Stomach smooth muscle (tissue), 2 donors: ENCODE results near the gene PEX5.

Experiments used
- H3K27ac ChIP-seq: one replicate; pipeline ENCODE4 v1.7.0; 2013; ENCODE audit warnings: mild to moderate bottlenecking, low read length, inconsistent platforms
- H3K27me3 ChIP-seq, 2 donors: one replicate each; pipeline ENCODE4 v1.7.0; 2013; ENCODE audit warnings: low read length in 2 of 2; ENCODE audit not compliant: insufficient read depth in 2 of 2, control insufficient read depth in 1 of 2
- H3K36me3 ChIP-seq, 2 donors: one replicate each; pipeline ENCODE4 v1.7.0; 2013; ENCODE audit warnings: low read length in 2 of 2; ENCODE audit not compliant: control insufficient read depth in 2 of 2, insufficient read depth in 2 of 2
- H3K4me1 ChIP-seq: one replicate; pipeline ENCODE4 v1.7.0; 2013; ENCODE audit warnings: low read length; ENCODE audit not compliant: control insufficient read depth, insufficient read depth
- H3K4me3 ChIP-seq, 2 donors: one replicate each; pipeline ENCODE4 v1.7.0; 2013; ENCODE audit warnings: low read length in 2 of 2
- H3K9ac ChIP-seq, 2 donors: one replicate each; pipeline ENCODE4 v1.7.0; 2013; ENCODE audit warnings: low read length in 2 of 2, mild to moderate bottlenecking in 1 of 2
- H3K9me3 ChIP-seq, 2 donors: one replicate each; pipeline ENCODE4 v1.7.0; 2013; ENCODE audit warnings: low read length in 2 of 2; ENCODE audit not compliant: control insufficient read depth in 2 of 2
- donor health status: healthy.
- donor health status: Pancreatic carcinoma.

Gene PEX5

DNA sequence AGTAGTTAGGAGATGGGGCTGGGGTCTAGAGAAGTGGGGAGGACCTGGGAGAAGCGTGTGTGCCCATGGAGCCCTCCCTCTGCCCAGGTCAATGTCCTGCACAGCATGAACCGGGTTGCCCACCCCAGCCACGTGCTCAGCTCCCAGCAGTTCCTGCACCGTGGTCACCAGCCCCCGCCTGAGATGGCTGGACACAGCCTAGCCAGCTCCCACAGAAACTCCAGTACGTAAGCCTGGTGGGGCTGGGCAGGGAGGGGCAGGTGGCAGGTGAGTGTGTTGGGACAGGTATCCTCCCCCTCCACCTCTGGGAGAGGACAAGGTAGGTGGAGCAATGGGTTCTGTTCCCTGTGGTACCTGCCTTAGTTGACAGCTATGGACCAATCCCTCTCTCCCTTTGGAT, 38.6 kb upstream of the PEX5 start:
- no peaks in the 10 kb centered on the region for H3K27me3 ChIP-seq
- H3K9me3 ChIP-seq = no peaks in the 10 kb centered on the region
- H3K36me3 ChIP-seq = peaks cover 19 to 25% of the 10 kb centered on the region in 2 donors
- no peak overlapping the region for H3K27ac ChIP-seq
- H3K4me3 ChIP-seq = no peak overlapping the region
- H3K9ac ChIP-seq = no peak overlapping the region
- no peaks in the 10 kb centered on the region for H3K4me1 ChIP-seq

DNA sequence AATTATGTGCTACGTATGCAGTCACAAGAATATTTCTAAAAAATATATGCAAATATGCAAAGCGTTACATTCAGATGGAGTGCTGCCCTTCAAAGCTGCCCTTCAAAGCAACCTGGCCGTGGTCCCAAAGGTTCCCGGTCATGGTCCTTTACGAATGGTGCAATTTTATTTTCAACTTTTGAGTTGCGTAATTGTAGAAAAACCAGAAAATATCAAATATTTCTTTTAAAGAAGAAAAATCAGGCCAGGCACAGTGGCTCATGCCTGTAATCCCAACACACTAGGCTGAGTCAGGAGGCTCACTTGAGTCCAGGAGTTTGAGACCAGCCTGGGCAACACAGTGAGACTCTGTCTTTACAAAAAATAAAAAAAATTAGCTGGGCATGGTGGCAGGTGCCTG, 38.0 kb upstream of the PEX5 start:
- no peak overlapping the region for H3K9ac ChIP-seq
- H3K27me3 ChIP-seq = no peaks in the 10 kb centered on the region
- no peaks in the 10 kb centered on the region for H3K4me1 ChIP-seq
- H3K36me3 ChIP-seq = peaks cover 19 to 23% of the 10 kb centered on the region in 2 donors
- no peak overlapping the region for H3K4me3 ChIP-seq
- H3K27ac ChIP-seq = no peak overlapping the region
- no peaks in the 10 kb centered on the region for H3K9me3 ChIP-seq

DNA sequence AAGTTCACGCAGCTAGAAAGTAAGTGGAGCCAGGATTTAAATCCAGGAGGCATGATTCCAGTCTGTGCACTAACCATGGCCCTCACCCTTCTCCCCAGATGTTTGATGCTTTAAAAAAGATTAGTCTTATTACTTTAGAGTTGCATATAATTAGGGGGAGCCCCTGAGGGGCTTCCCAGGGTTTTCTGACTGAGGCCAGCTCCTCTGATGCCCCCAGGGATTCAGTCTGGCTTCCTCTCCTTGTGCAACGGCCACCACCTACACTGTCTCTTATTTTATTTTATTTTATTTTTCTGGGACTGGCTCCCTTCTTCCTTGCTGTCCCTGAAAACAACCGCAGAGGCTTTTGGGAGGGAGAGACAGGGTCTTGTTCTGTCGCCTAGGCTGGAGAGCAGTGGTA, 36.7 kb upstream of the PEX5 start:
- H3K27me3 ChIP-seq = no peaks in the 10 kb centered on the region
- no peak overlapping the region for H3K4me3 ChIP-seq
- no peak overlapping the region for H3K9ac ChIP-seq
- H3K36me3 ChIP-seq = peaks cover 19 to 26% of the 10 kb centered on the region in 2 donors
- H3K4me1 ChIP-seq = no peaks in the 10 kb centered on the region
- H3K27ac ChIP-seq = no peak overlapping the region
- no peaks in the 10 kb centered on the region for H3K9me3 ChIP-seq

DNA sequence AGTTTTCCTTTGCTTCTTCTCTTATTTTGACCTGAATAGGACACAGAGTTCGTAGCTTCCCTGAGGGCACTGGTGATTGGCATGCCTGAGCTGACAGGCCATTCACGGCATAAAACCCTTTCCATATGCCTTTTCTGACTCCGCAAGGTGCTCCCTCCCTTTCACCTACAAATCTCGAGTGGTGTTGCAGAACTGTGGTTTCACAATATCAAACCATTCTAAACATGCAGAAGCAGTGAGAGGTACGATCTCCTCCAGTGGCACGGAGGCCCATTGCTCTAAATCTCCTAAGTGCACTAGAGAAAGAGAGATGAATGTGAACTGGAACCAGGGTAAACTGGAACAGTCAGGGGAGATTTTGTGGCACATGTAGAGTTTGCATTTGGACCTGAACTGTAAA, 35.4 kb upstream of the PEX5 start:
- peaks cover 17 to 22% of the 10 kb centered on the region in 2 donors for H3K36me3 ChIP-seq
- H3K27me3 ChIP-seq = no peaks in the 10 kb centered on the region
- H3K4me3 ChIP-seq = no peak overlapping the region
- H3K4me1 ChIP-seq = no peaks in the 10 kb centered on the region
- H3K27ac ChIP-seq = no peak overlapping the region
- no peaks in the 10 kb centered on the region for H3K9me3 ChIP-seq
- no peak overlapping the region for H3K9ac ChIP-seq

DNA sequence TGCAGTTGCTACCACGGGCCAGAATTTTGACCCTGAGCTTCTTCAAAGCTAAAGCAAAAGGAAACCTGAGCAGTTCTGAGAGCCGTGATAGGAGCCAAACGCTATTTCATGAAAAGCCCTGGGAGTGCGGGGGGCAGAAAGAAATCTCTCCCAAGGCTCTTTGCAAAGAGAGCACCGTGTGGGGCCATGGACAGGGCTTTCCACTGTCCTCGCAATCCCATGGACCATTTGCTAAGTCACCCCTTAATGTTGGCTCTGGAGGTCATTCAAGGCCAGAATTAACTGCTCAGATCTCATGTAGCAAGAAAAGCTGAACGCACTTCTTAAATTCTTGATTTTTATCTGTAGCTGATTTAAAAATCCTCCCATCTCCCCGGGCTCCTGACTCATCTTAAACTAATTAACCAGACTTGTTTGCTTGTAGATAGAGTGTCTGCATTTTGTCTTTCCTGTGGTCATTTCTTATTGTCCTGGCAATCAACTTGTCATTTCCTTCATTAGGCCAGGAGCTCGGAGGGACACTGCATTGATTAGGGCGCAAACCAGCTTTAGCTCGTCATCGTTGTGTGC, 34.5 kb upstream of the PEX5 start:
- Histone ChIP-seq H3K9ac (no peak overlapping the region), H3K27ac (no peak overlapping the region)

DNA sequence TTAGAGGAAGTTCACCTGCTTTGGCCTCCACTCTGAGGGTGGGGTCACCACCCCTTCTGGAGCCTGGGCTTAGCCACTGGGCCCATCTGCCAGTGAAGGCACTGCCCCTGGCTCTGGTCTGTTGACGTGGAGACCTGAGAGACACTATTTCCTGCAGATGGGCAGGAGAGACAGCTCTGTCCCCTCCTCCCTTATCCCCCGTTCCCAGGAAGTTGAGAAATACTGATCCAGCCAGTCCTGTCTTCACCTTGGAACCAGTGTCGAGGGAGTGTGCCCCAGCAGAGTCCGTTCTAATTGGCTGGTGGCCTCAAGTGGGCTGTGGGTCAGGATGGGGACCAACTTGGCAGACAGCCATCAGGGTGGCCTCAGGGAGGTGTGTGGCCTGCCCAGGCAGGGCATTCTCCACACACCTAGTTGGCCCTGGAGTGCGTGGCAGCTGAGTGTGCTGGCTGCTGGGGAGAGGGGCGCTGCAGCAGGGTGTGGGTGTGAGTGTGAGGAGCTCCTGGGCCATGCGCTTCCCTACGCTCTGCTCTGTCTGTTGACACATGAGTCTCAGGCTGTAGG, 33.9 kb upstream of the PEX5 start:
- H3K4me1 ChIP-seq = no peaks in the 10 kb centered on the region
- no peak overlapping the region for H3K27ac ChIP-seq
- H3K9ac ChIP-seq = no peak overlapping the region
- no peaks in the 10 kb centered on the region for H3K9me3 ChIP-seq
- peaks cover 4 to 18% of the 10 kb centered on the region in 2 donors for H3K36me3 ChIP-seq
- H3K4me3 ChIP-seq = no peak overlapping the region
- no peaks in the 10 kb centered on the region for H3K27me3 ChIP-seq

More for the DNA sequence above, 34.5 kb upstream of the PEX5 start:
- H3K36me3 ChIP-seq = peaks cover 9 to 20% of the 10 kb centered on the region in 2 donors
- no peaks in the 10 kb centered on the region for H3K9me3 ChIP-seq
- no peaks in the 10 kb centered on the region for H3K4me1 ChIP-seq
- no peaks in the 10 kb centered on the region for H3K27me3 ChIP-seq
- H3K4me3 ChIP-seq = no peak overlapping the region

DNA sequence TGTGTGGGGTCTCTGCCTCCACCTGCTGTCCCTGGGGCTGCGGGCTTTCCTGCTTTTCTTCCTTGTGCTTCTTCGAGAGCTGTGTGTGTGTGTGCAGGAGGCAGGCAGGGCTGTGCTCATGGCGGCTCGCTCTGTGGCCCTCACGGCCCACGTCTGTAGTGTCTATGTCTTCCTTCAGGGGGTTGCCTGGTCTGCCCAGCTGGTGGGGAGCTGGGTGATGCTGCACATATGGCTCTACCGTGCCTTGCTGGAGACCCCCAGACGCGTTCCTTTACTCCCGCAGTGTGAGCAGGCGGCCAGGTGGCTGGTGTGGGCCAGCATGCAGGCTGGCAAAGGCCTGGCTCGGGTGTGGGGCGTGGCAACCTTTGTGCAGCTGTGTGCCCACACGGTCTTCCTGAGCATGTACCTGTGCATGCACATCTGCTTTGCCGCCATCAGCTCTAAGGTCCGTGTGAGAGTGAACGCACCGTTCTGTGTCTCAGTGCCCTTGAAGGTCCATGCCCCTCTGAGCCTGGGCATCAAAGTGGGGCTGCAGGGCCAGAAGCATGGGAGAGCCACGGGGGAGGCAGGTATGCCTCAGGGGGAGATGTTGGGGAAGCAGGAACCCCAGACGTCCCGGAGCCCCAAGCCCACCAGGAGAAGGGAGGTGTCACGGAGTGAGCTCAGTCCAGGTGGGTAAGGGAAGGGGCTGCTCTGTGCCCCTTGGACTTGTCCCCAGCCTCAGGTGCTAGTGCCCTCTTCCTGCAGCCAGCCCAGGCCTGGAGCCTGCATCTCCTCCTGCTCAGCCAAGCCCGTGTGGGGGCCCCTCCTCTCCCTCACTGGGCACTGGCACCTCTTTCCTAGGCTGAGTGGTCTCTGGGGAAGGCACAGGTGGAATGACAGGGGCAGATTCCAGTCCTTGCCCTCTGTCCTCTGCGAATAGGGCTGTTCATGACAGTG, 33.0 kb upstream of the PEX5 start:
- Histone ChIP-seq H3K27ac (no peak overlapping the region), H3K9ac (no peak overlapping the region), H3K36me3 (peaks cover 0 to 12% of the 10 kb centered on the region in 2 donors), H3K27me3 (no peaks in the 10 kb centered on the region), H3K4me1 (no peaks in the 10 kb centered on the region), H3K4me3 (no peak overlapping the region), H3K9me3 (no peaks in the 10 kb centered on the region)

DNA sequence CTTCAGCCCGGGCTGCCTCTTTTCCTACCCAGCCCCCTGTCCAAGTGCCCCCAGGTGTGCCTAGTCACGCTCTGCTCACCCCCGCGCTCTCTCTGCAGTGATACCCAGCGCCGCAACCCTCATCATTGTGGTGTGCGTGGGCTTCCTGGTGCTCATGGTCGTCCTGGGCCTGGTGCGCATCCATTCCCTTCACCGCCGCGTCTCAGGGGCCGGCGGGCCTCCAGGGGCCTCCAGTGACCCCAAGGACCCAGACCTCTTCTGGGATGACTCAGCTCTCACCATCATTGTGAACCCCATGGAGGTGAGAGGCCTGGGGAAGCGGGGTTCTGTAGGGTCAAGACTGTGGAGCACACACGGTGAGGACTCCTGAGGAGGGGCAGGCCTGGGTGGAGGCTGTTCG, 32.1 kb upstream of the PEX5 start:
- no peaks in the 10 kb centered on the region for H3K9me3 ChIP-seq
- no peak overlapping the region for H3K9ac ChIP-seq
- no peak overlapping the region for H3K4me3 ChIP-seq
- no peak overlapping the region for H3K27ac ChIP-seq
- no peaks in the 10 kb centered on the region for H3K4me1 ChIP-seq
- peaks cover 0 to 12% of the 10 kb centered on the region in 2 donors for H3K36me3 ChIP-seq
- peaks cover 0 to 5% of the 10 kb centered on the region in 2 donors for H3K27me3 ChIP-seq

DNA sequence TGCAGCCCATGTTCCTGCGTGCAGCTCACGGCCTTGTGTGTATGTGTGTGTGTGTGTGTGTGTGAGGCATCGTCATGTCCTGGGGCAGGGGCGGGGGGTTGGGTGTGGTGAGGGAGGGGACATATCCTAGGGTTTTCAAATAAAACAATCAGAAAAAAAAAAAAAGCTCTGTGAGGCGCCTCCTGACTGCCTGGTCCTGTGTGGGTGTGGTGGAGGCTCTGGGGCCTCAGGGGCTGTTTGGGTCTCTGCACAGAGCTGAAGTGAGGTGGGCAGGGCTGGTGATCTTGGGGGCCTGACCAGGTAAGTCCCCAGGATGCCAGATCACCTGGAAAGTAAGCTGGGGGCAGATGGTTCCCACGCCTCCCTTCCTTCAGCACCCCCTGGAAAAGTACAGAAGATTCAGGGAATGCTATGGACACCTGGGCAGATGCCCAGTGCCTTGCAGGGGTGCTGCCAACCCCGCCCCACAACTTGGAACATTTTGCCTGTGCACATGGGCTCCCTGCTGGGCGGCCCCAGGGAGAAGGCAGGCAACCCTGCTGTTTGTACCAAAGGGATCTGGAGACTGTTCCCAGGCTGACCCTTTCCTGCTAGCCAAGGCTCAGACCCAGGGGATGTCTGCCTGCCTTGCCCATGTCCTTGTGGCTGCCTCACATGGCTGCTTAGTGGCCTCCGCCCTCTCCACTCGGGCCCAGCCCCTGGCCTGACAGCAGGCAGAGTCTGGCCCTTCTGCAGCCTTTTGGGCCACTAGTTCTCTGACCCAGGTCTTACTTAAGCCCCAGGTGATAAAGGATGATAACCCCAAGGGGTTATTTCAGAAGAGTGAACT, 30.5 kb upstream of the PEX5 start:
- no peak overlapping the region for H3K4me3 ChIP-seq

DNA sequence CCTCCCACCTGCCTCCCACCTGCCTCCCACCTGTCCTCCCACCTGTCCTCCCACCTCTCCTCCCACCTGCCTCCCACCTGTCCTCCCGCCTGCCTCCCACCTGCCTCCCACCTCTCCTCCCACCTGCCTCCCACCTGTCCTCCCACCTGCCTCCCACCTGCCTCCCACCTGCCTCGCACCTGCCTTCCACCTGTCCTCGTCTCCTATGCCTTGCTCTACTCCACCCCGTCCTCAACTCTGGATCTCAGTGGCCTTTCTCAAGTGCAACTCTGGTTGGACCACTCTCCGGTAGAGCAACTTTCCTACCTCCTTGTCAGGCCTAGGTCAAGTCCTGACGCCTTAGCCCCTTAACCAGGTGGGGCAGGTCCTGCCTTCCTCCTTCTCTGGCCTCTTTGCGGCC, 29.3 kb upstream of the PEX5 start:
- H3K27me3 ChIP-seq = peaks cover 6 to 10% of the 10 kb centered on the region in 2 donors
- no peak overlapping the region for H3K9ac ChIP-seq
- peaks cover 4% of the 10 kb centered on the region for H3K4me1 ChIP-seq
- H3K27ac ChIP-seq = no peak overlapping the region
- no peaks in the 10 kb centered on the region for H3K9me3 ChIP-seq
- H3K4me3 ChIP-seq = no peak overlapping the region
- H3K36me3 ChIP-seq = peaks cover 0 to 2% of the 10 kb centered on the region in 2 donors

More for the DNA sequence above, 30.5 kb upstream of the PEX5 start:
- no peaks in the 10 kb centered on the region for H3K9me3 ChIP-seq
- no peak overlapping the region for H3K9ac ChIP-seq
- H3K4me1 ChIP-seq = peaks cover 4% of the 10 kb centered on the region
- H3K27me3 ChIP-seq = peaks cover 6 to 10% of the 10 kb centered on the region in 2 donors
- peaks cover 0 to 5% of the 10 kb centered on the region in 2 donors for H3K36me3 ChIP-seq
- H3K27ac ChIP-seq = no peak overlapping the region
